ENCODE data around the gene CX3CR1.

DNA sequence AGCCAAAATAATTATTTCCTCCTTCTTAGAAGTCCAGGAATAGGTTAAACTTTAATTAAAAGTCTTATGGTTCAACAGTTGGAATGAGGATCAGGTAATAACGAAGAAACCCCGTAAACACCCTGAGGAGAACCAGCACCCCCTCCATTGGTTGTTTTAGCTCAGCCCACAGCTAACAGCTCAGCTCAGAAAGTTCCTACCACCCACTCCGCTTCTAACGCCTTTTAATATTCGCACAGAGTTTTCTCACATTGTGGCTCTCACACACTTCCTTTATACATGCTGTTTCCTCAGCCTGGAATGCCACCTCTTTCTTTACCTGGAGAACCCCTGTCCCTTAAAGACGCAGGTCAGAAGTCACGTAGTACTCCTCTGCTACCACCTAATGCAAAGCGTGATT is 17.0 kb downstream of the CX3CR1 start:
- TF ChIP-seq, protein P1, sequence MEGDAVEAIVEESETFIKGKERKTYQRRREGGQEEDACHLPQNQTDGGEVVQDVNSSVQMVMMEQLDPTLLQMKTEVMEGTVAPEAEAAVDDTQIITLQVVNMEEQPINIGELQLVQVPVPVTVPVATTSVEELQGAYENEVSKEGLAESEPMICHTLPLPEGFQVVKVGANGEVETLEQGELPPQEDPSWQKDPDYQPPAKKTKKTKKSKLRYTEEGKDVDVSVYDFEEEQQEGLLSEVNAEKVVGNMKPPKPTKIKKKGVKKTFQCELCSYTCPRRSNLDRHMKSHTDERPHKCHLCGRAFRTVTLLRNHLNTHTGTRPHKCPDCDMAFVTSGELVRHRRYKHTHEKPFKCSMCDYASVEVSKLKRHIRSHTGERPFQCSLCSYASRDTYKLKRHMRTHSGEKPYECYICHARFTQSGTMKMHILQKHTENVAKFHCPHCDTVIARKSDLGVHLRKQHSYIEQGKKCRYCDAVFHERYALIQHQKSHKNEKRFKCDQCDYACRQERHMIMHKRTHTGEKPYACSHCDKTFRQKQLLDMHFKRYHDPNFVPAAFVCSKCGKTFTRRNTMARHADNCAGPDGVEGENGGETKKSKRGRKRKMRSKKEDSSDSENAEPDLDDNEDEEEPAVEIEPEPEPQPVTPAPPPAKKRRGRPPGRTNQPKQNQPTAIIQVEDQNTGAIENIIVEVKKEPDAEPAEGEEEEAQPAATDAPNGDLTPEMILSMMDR (IDR thresholded peaks at IDR 0.05): no peak
- TF ChIP-seq POLR2A (IDR thresholded peaks at IDR 0.05): no peak
- no peak for TF ChIP-seq EP300 (IDR thresholded peaks at IDR 0.05)
- no peak for TF ChIP-seq POLR2AphosphoS5 (IDR thresholded peaks at IDR 0.05)
